Endothelial cell of hepatic sinusoid (primary cell): ENCODE results near the gene IL17B.

Experiments used
- in situ Hi-C: cut with HindIII; loops from 2 replicates; pipeline ENCODE4 v1.10.0; 2017; ENCODE audit warnings: low sequenced_read_pairs

The IL17B gene, protein sequence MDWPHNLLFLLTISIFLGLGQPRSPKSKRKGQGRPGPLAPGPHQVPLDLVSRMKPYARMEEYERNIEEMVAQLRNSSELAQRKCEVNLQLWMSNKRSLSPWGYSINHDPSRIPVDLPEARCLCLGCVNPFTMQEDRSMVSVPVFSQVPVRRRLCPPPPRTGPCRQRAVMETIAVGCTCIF

DNA sequence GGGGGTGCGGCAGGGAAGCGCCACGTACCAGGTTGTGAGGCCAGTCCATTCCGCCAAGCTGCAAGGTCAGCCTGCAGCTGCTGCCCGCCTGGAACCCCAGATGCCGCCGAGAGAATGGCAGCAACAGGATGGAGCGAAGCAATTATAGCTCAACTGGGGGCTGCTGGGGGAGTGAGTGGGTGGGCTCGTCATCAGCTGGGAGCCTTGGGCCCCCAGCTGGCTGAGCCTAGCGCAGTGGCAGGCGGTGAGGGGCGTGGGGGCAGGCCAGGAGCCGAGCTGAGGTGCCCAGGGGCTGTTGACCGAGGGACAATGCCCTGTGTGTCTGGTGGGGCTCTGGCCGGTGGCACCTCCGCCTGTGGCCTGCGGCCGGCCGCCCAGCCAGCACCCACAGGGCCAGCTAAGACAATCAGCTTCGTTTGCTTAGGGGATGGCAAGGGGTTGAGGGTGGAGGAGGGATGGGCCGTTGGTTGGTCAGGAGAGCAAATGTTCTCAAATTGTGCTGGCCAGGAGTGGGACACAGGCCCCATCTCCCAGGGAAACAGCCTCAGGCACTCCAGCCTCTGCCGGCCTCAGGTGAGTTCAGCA lies at the start of gene IL17B:
Gene IL17B (minus strand): TSS at position 116 of the 585 bp plus-strand sequence. CDS start 67 bp downstream, at position 49.
- in situ Hi-C loops: no loop called here

DNA sequence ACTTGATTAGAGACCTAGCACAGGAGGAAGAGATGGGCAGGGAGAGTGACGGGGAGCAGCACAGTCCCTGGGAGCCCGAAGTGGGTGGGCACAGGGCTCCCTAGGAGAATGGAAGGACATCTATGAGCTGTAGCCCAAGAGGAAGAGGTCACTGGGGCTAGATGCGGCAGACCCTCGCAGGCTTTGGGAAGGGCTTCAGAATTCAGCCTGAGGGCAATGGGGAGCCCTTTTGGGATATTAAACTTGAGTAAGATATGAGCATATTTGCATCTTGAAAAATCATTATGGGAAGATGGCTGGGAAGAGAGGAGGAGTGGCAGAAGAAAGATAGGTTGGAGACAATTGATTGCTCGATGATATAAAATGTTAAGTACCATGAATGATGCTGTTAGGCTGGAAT lies 48.9 kb upstream of the IL17B start:
- in situ Hi-C loops: no loop called here

GRCh38 chr5:149427374-149427773 lies 48.3 kb upstream of the IL17B start:
- in situ Hi-C loops: no loop called here

GRCh38 chr5:149426931-149427330 lies 47.8 kb upstream of the IL17B start:
- in situ Hi-C loops: no loop called here

DNA sequence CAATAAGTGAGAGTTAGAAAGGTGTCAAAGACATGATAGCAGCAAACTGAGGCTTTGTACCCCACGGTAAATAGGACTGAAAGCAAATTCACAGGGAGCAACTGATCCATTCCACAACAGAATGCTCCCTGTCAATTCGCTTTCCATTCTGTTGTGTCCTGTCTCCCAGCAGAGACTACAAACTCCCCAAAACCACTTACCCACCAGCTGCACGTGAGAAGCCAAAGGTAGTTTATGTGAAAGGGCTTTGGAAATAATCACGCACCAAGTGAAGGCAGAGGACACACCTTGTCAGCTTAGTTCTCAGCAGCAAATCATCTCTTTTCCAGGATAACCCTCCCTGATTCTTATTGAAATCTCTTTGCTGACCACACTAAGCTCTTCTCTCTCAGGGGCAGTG lies 46.6 kb upstream of the IL17B start:
- in situ Hi-C loops: no loop called here

- in situ Hi-C loops: no loop called here
Measured at GRCh38 chr5:149424371-149425315, 45.6 kb upstream of the IL17B start.

- in situ Hi-C loops: no loop called here
Measured at GRCh38 chr5:149423794-149424268, 44.7 kb upstream of the IL17B start.

DNA sequence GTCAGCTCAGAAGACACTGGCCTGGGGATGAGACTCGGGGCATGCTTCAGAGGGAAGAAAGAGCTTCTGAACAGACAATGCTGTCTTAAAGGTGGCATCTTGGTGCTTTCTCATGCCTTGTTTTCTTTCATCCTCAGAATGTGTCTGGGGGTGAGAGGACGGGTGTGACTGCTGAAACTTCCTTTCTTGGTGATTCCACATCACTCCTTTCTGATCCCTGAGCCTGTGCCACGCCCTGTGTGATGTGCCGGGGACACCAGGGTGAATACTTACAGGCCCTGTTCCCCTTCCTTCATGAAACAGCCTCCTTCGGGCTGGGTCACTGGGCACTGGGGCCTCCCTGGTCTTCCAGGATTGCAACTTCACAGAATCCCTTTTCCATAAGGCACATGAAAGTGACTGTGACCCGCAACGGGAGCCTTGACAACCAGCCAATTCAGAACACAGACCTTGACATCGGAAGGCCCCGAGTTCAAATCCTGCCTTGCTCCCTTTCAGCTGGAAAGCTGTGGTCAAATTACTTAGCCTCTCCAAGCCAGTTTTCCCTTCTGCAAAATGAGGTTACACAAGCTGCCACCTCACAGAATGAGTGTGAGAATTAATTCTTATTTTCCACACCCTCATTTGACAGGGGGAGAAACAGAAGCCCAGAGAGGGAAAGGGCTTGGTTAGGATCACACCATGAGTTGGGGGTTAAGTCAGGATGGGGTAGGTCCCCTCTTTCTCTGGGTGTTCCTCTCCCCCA lies 44.1 kb upstream of the IL17B start:
- in situ Hi-C loops: no loop called here

DNA sequence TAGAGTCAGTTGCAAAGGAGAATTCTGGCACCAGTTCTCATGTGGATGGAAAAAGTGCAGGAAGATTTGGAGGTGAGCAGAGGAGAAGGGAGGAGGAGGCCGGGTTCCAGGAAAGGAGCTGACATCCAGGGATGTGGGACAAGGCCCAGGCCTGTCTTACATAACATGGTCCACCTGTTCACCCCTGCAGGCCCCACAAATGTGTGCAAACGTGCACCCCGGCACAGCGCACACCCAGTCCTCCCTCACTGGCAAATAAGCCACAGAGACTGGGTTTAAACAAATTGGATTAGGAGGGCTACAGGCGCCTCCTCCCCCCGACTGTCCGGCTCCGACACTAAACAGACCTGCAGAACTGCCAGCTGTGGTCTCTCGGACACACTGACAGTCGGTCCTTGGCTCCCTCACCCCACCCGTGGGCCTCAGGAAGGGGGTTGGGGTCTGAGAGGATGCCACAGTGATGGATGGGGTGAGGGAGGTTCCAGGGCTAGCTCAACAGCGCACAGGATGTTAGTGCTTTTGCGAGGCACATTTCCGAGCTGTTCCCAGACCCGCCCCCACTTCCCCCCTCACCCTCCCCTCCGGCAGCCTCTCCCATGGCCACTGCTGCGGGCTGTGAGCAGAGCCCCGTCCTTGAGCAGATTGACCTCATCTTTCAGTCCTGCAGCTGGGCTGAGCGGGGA lies 43.4 kb upstream of the IL17B start:
- in situ Hi-C loops: no loop called here

GRCh38 chr5:149421834-149422233 lies 42.7 kb upstream of the IL17B start:
- in situ Hi-C loops: no loop called here

- in situ Hi-C loops: no loop called here
Measured at GRCh38 chr5:149421372-149421685, 42.2 kb upstream of the IL17B start.

DNA sequence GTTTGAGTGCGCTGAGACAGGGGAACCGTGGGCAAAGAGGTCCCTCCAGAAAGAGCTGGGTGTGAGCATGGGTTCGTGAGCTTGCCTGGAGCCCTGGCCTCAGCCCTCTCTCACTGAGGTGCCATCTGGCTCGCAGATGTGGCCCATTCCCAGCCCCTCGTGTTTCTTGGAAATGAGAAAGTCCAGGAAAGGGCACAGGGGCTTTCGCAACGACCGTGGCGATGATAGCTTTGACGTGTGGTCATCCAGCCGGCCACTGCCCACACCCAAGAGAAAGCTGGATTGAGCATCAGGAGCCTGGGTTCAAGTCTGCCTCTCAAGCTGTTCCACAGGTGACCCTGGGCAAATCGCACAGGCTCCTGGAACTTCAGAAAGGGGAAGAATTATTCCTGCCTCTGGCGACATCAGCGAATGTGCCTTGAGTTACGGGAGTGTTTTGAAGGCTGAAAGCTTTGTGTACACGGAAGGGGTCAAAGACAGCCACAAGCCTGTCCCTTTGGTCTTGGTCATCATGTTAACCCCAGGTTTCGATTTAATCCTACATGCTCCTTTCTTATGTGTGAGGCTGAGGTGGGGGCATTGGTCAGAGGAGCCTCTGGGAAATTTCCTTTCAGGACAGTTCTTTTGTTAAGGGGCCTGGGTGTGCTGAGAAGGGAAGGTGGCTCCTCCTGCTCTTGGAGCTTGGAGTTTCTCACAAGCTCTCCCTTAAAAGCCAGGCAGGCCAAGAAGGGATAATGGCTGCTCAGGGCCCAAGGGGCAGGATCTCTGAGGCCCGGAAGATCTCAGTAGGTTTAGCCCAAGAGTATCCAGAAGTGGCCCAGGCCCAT lies 41.7 kb upstream of the IL17B start:
- in situ Hi-C loops: no loop called here

- in situ Hi-C loops: no loop called here
Measured at GRCh38 chr5:149419859-149420544, 40.9 kb upstream of the IL17B start.

- in situ Hi-C loops: no loop called here
Measured at GRCh38 chr5:149419532-149419858, 40.4 kb upstream of the IL17B start.

DNA sequence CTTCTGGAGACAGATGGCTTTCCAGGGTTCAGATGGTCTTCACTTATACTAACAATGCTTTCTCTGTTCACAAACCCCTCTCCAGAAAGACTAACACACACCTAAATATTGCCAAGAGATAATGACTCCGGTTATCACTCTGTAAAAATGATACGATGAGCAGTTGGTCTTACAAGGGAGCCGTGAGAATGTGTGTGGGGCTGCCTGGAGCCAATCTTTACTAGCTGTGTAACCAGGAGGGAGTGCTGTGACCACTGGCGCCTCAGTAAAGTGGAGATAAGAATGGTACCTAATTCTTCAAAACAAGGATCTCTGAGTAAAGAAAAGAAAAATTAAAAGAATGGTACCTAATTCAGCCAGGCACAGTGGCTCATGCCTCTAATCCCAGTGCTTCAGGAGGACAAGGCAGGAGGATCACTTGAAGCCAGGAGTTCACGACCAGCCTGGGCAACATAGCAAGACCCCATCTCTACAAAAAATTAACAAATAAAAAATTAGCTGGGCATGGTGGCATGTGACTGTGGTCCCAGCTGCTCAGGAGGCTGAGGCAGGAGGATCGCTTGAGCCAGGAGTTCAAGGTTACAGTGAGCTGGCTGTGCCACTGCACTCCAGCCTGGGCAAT lies 39.9 kb upstream of the IL17B start:
- in situ Hi-C loops: no loop called here

GRCh38 chr5:149417711-149418368 lies 38.7 kb upstream of the IL17B start:
- in situ Hi-C loops: no loop called here

GRCh38 chr5:149416987-149417710 lies 38.1 kb upstream of the IL17B start:
- in situ Hi-C loops: no loop called here
